ENCODE data around the gene KIAA1958.
"Not testable (repeated sequence)": the region's sequence is repeated elsewhere in the genome, so short reads cannot be mapped to it uniquely, and the experiment has no call there.

KIAA1958 gene

GRCh38 chr9:112556497-112557442, 70.1 kb downstream of the KIAA1958 start:
- DNase-seq: no peak

- DNase-seq: no peak
These were observed 71.8 kb downstream of the KIAA1958 start for GRCh38 chr9:112558476-112558875.

GRCh38 chr9:112558978-112559377, 72.4 kb downstream of the KIAA1958 start:
- DNase-seq: no peak

- no peak for DNase-seq
These were observed 73.2 kb downstream of the KIAA1958 start for GRCh38 chr9:112559629-112560413.

- DNase-seq: no peak
These were observed 75.8 kb downstream of the KIAA1958 start for GRCh38 chr9:112562235-112562958.

GRCh38 chr9:112569186-112569585, 82.6 kb downstream of the KIAA1958 start:
- DNase-seq: no peak

- DNase-seq: no peak
These were observed 84.1 kb downstream of the KIAA1958 start for GRCh38 chr9:112570671-112571167.

- no peak for DNase-seq
These were observed 85.2 kb downstream of the KIAA1958 start for GRCh38 chr9:112571624-112572355.

- no peak for DNase-seq
These were observed 85.8 kb downstream of the KIAA1958 start for GRCh38 chr9:112572416-112572815.

GRCh38 chr9:112574008-112574407, 87.4 kb downstream of the KIAA1958 start:
- DNase-seq: no peak

- DNase-seq: no peak
These were observed 88.5 kb downstream of the KIAA1958 start for GRCh38 chr9:112575107-112575506.

GRCh38 chr9:112581469-112582176, 95.0 kb downstream of the KIAA1958 start:
- DNase-seq: no peak

GRCh38 chr9:112582371-112583262, 96.0 kb downstream of the KIAA1958 start:
- no peak for DNase-seq

GRCh38 chr9:112586599-112587155, 100.0 kb downstream of the KIAA1958 start:
- DNase-seq: no peak

- not testable (repeated sequence) for DNase-seq
These were observed 105.2 kb downstream of the KIAA1958 start for GRCh38 chr9:112591875-112592274.

GRCh38 chr9:112599732-112600131, 113.1 kb downstream of the KIAA1958 start:
- no peak for DNase-seq

GRCh38 chr9:112601636-112602035, 115.0 kb downstream of the KIAA1958 start:
- DNase-seq: no peak

GRCh38 chr9:112604790-112605189, 118.2 kb downstream of the KIAA1958 start:
- no peak for DNase-seq

GRCh38 chr9:112605518-112605917, 118.9 kb downstream of the KIAA1958 start:
- DNase-seq: no peak
